NCI-H2196 (cell line): Measurements from ENCODE around the gene CCN5.

Experiments
- DNase-seq: peaks from one replicate; lab custom pipeline; 2025; ENCODE audit not compliant: unreplicated experiment; lab: John Stamatoyannopoulos, UW

The CCN5 gene

DNA sequence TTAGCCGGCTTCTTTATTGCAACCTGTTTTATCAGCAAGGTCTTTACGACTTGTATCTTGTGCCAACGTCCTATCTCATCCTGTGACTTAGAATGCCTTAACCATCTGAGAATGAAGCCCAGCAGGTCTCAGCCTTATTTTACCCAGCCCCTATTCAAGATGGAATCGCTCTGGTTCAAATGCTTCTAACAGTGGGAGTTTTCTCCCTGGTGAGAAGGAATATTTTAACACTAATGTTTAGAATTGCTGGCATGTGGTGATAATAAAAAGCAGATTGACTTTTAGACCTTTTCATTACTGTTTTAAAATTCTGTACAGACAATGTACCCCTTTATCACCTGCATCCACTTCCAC, 20.6 kb downstream of the CCN5 start:
- DNase-seq, result no peak

DNA sequence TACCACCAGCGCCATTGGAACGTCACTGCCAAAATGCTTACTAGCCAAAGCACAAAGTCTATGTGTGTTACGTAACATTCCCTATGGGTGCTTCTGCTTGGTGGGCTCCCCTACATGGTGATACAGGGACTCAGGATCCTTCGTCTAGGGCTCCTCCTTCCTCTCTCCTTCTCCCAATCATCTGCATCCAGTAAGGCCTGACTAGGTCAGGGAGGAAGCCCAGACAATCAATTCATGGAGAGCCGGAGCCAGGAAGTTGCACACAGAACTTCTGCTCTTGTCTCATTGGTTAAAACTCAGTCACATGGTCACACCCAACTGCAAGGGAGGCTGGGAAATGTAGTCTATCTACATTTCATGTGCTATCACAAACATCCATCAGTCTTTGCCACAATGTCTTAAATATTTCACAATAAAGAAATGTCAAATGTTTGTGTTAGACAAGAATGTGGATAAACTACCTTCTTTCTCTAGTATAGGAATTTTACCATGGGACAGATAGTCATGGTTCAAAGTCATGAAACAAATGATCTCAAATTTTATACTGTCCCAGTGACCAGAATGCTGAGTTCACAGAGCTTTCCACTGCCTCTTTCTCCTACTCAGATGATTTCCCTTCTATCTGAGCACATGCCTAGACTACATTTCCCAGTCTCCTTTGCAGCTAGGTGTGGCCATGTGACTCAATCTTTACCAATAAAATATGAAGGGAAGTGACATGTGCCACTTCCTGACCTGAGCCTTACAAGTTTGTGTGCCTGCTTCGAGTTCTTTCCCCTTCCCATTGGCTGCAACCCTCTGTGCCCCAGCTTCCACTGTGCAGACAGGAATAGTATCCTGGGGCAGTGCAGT, 21.2 kb downstream of the CCN5 start:
- peak; percentile 62 for DNase-seq

DNA sequence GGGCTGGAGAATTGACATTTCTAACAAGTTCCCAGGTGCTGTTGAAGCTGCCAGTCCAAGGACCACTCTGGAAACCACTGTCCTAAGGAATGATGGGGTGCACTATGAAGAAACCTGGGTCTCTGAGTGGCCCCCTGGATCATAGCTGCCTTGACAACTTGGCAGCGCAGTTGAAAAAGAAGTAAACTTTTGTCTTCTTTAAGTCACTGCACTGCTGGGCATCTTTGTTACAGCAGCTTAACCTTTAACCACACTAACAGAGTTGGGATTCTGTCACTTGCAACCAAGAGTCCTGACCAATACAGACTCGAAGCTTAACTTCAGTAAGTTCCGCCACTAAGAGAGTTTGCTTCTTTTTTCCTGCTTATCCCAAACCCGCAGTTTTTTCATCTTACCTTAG, 21.9 kb downstream of the CCN5 start:
- DNase-seq, result no peak

DNA sequence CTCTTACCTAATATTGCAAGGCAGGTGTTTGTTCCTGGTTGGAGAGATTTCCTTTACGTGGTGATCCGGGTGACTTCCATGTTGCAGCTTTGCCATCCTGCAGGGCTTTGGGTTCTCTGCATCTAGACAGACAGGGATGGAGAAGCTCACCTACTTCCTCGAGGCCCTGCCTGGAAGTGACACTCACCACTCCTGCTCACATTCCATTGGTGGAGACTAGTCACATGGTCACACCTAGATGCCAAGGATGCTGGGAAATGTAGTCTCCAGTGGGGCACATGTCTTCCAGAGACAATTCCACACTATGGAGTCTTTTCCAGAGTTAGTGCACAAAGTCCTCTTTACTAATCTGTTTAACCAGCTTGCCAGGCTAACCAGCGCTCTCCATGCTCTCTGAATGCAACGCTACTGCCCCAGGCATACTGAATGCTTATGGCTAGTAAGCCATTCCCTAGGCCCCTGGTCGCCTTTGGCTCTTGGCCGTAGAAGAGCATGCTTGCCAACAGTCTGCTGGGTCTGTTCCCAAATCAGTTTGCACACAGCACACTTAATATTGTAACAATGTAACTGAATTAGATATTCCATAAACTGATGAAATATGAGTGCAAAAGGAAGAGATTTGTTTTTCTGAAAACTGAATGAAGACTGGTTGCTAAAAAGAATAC, 23.8 kb downstream of the CCN5 start:
- DNase-seq, result peak; percentile 92

DNA sequence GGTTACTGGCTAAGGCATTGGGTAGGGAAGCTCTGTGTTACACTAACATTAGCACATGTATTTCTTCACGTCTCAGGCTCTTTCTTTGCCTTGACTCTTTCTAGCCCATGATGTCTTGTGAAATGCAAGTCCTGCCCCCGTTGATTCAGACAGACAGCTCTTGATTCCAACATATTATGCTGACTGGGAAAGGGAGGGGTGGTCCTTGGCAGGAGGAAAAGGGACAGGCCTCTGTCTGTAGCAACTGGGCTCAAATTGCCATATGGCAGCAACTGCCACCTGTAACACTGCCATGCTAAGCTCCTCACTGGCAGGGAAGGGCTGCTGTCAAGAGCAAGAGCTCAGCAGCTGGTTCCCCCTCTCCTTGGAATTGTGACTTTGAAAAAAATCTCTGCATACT, 24.8 kb downstream of the CCN5 start:
- DNase-seq, result no peak

DNA sequence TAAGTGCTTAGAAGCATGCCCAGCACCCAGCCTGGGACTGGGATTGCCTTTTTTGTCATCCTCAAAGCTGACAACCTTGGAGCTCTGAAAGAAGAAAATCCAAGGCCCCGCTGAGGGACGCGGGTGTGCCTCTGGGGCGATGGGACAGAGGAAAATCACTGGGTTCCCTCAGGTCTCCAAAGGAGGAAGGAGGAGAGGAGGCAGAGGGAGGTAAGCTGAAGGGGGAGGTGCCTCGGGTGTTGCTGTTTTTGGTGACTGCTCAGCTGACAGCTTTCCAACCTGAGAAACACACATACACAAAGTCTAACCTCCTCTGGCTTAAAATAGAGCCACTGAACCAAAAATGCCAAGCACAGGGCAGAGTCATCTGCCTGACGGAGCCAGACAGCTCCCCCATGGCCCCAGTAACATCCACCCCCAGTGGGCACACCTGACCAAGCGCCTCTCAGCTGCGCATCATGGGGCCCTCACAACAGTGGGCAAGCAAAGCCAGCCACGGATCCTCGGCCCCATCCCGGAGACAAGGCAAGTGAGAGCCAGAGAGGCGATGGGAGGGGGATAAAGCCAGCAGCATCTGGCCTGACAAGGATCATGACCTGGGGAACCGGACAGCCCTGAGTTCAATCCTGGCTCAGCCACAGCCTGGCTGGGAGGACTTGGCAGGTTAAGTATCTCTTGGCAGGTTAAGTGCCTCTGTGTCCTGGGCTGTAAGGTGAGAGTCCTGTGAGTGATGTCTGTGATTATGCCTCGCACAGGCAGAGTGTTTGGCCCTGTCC, 27.3 kb downstream of the CCN5 start:
- no peak for DNase-seq

DNA sequence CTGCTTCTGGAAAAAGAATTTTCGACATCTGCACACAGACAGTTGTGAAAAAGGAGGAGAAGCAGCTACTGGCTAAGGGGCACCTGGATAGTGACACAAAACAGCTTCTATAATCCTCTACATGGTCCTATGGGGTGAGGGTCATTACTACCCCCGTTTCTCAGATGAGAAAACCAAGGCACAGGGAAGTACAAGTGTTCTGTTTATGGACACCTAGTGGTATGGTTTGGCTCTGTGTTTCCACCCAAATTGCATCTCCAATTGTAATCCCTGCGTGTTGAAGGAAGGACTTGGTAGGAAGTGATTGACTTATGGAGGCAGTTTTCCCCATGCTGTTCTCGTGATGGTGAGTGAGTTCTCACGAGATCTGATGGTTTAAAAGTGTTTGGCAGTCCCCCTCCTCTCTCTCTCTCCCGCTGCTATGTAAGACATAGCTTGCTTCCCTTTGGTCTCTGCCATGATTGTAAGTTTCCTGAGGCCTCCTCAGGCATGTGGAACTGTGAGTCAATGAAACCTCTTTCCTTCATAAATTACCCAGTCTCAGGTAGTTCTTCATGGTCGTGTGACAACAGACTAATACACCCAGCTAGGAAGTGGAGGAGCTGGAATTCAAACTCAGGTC, 28.0 kb downstream of the CCN5 start:
- no peak for DNase-seq

DNA sequence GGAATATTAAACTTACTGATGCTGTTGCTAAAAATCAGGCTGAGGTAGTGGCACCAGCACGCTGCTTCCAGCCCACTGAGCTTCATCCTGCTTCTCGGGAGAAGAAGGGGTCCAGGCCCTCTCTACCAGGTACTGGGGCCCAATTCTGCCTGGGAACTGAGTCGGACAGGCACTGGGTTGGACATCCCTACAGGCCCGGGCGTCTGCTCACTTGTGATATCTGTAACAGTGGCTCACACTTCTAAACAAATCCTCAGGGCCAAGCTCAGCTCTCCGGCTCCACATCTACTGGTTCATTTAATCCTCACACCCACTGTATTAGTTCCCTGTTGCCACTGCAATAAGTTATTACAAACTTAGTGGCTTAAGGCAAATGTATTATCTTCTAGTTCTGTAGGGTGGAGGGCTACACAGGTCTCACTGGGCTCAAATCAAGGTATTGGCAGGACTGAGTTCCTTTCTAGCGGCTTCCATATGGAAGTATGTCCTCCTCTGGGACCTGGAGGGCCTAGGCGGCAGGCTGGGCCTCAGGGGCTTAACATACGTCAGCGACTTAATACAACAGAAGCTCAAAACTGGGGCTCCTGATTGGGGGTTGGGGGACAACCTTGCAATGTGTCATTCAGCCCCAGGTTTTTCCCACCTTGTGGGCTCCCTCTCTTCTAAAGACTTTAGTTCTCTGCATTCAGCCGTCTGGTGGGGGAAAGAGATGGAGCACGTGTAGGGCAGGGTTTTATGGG, 28.9 kb downstream of the CCN5 start:
- no peak for DNase-seq

DNA sequence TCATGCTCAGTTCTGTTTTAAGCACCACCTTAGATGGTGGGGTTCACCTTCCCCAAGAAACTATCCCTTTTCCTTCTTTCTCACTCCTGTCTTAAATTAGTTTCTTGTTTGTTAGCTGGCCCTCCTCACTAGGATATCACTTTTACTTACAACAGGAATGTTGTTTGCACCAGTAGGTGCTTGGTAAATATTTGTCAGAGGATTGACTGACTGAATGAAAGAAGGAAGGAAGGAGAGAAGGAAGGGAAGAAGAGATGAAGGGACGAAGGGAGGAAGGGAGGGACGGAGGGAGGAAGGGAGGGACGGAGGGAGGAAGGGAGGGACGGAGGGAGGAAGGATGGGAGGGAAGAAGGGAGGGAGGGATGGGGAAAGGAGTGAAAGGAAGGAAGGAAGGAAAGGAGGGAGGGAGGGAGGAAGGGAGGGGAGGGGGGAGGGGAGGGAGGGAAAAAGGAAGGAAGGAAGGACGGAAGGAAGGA, 30.0 kb downstream of the CCN5 start:
- no peak for DNase-seq

DNA sequence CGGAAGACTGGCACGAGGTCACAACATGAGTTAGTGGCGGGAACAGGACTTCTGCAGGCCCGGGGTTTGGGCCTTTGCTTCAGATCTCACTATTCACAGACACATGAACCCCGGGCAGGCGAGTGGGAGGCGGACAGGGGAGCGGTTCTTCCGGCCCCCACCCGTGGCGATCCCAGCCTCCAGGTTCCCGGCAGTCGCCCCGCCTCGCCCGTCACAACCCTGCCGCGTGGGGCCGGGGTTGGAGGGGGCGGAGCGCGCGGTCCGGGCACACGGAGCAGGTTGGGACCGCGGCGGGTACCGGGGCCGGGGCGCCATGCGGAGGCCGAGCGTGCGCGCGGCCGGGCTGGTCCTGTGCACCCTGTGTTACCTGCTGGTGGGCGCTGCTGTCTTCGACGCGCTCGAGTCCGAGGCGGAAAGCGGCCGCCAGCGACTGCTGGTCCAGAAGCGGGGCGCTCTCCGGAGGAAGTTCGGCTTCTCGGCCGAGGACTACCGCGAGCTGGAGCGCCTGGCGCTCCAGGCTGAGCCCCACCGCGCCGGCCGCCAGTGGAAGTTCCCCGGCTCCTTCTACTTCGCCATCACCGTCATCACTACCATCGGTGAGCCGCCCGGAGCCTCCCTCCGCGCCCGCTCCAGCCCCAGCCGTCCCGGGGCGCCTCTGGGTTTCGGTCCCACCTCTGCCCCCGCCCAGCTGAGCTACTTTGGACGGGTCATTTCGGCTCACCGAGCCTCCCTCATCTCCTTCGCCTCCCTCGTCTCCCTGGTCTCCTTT, 30.6 kb downstream of the CCN5 start, which contains the start of gene KCNK15:
KCNK15 (plus strand) TSS at position 268 of the 769 bp plus-strand sequence; CDS start at position 314, 46 bp downstream.
- no peak for DNase-seq

DNA sequence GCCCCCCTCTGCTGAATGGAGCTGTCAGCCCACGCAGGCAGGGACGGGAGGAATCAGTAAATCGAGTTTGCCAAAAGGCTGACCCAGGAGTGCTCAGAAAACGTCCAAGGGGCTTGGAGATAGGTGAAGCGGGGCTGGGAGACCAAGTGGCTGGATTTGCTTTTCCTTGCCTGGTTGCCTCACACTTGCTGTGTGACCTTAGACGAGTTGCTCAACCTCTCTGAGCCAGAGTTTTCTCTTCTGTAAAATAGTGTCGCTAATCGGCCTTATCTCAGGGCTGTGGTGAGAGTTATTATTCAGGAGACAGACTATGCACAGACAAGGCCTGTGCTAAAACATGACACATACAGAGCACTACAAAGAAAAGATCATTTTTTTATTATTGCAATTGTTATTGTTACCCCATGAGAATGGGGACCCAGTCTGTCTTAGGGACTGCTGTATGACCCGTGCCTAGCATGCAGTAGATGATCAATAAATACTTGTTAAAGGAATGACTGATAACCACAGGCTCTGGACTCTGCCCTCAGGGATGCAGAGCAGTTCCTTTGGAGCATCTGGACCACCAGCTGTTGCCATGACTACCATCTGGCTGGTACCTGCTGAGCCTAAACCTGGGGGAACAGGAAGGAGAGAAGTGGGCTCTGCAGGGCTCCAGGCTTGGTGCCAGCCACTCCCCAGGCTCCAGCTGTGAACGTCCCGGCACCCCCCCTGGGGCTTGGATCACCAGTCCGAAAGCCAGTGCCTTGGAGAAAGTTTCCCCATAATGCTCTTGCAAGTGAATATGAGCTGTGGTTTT, 31.4 kb downstream of the CCN5 start:
- DNase-seq, result peak; percentile 94

DNA sequence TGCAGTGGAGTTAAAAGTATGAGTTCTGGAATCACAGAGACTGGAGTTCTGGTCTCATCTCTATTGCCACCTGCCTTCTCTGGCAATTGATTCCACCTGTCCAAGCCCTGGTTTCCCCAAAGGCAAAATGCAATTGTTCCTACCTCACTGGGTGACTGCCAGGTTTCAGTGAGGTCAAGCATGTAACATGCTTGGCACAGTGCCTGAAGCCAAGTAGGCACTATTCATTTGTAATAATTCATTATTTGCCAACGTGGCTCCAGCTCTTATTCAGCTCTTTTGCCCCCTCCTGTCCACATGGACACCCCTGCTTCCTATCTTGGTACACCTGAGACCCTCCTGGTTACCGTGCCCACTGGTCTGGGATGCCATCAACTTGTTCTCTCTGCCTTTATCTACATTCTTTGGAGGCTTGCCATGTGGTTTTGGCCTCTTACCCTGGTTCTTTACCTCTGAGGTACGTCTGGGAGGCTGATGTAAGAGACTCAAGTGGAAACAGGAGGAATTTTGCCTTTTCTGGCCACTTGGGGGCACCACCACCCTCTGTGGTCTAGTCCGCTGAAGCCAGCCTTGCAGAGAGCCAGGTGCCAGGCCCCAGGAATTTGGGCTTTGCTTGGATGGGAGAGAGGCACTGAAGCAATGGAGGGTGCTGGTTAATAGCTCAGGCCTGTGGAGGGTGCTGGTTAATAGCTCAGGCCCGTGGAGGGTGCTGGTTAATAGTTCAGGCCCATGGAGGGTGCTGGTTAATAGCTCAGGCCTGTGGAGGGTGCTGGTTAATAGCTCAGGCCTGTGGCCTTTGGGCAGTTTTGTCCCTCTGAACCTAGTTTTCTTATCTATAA, 32.2 kb downstream of the CCN5 start:
- peak; percentile 97 for DNase-seq

DNA sequence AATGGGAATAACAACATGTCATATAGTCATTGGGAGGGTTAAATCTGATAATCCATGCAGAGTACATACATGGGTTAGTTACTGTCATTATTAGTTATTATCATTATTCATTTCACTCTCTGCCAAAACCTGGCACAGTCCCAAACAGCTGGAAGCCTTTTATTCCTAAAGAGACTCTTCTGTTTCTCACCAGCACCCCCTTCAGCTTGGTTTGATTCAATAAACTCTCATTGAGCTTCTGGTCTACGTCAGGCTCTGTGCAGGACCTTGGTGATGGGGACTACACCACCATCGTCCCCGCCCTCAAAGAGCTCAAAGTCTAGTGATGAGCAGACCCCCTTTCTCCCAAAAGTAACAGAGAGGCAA, 32.8 kb downstream of the CCN5 start:
- peak; percentile 37 for DNase-seq

DNA sequence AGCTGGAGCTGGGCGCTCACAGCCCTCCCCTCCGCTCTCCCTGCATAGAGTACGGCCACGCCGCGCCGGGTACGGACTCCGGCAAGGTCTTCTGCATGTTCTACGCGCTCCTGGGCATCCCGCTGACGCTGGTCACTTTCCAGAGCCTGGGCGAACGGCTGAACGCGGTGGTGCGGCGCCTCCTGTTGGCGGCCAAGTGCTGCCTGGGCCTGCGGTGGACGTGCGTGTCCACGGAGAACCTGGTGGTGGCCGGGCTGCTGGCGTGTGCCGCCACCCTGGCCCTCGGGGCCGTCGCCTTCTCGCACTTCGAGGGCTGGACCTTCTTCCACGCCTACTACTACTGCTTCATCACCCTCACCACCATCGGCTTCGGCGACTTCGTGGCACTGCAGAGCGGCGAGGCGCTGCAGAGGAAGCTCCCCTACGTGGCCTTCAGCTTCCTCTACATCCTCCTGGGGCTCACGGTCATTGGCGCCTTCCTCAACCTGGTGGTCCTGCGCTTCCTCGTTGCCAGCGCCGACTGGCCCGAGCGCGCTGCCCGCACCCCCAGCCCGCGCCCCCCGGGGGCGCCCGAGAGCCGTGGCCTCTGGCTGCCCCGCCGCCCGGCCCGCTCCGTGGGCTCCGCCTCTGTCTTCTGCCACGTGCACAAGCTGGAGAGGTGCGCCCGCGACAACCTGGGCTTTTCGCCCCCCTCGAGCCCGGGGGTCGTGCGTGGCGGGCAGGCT, 35.1 kb downstream of the CCN5 start:
- DNase-seq, result no peak

DNA sequence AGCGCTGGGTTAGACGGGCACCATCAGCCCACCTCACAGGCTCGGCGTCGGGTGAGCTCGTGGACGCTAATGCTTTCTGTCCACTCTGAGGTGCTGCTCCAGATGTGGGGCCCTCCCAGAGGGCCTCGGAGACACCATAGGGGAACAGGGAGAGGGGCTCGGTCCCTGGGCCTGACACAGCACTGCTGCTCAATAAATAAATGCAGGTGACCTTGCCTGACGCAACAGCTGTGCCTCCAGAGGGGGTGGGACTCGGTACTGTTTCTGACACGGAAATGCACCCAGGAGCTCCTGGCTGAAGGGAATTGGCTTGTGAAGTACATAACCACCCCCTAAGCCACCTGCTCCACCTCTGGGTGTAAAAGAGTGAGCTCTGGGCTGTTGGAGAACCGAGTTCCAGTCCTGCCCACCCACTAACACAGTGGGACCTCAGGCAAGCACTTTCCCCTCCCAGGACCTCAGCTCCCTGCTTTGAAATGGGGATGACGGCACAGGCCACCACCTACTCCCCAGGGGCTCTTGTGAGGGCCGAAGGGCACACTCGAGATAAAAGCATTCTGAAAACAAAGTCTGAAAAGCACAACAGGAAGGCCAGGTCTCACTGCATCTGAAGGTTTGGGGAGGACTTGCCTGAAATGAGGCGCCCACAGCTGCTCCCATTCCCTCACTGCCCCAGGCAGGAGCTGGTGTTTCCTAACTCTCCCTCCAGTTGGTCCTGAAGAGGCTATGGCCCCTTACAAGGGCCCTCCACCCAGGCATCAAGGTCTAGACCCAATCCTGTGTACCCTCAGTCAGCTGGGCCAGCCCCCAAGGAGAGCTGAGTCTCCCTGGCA, 37.1 kb downstream of the CCN5 start:
- no peak for DNase-seq

DNA sequence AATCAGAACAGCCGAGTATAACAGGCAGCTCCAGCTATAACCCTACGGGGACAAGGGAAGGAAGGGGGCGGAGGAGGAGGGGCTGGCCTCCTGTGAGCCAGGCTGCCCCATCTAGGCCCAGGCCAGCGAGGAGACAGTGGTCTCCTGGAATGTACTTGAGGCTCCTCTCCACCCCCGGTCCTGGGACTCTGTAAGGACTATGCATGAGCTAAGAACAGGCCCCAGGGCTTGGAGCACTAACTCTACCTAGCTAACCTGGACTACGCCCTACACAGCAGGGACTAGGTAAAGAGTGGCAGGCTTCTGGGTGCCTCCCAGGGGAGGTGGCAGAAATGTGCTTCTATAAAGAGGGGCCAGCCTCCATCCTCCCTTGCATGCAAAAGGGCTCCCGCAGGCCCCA, 39.4 kb downstream of the CCN5 start:
- no peak for DNase-seq
